ENCODE data around the gene BBS10.
A peak's percentile ranks its signal among the peaks of the same experiment; 100 is the strongest.

BBS10 gene

DNA sequence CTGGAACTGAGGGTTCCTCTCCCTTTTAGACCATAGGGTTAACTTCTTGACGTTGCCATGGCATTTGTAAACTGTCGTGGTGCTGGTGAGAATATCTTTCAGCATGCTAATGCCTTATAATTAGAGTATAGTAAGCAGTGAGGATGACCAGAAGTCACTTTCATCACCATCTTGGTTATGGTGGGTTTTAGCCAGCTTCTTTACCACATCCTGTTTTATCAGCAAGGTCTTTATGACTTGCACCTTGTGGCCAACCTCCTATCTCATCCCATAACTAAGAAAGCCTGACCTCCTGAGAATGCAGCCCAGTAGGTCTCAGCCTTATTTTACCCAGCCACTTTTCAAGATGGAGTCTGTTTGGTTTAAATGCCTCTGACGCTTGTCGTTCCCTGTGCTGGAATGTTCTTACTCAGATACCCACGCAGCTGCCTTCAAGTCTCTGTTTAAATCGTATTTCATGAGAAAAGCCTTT, 44.2 kb downstream of the BBS10 start:
- no peak overlapping the region for H3K4me3 ChIP-seq (ENCODE audit: control insufficient read depth, low read depth, low read length)
- TF ChIP-seq, protein P1, sequence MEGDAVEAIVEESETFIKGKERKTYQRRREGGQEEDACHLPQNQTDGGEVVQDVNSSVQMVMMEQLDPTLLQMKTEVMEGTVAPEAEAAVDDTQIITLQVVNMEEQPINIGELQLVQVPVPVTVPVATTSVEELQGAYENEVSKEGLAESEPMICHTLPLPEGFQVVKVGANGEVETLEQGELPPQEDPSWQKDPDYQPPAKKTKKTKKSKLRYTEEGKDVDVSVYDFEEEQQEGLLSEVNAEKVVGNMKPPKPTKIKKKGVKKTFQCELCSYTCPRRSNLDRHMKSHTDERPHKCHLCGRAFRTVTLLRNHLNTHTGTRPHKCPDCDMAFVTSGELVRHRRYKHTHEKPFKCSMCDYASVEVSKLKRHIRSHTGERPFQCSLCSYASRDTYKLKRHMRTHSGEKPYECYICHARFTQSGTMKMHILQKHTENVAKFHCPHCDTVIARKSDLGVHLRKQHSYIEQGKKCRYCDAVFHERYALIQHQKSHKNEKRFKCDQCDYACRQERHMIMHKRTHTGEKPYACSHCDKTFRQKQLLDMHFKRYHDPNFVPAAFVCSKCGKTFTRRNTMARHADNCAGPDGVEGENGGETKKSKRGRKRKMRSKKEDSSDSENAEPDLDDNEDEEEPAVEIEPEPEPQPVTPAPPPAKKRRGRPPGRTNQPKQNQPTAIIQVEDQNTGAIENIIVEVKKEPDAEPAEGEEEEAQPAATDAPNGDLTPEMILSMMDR (conservative IDR thresholded peaks at IDR 0.05; ENCODE audit: control insufficient read depth, insufficient read depth, low read depth, low read length): no peak
- DNase-seq (ENCODE audit: low read depth): no peak

DNA sequence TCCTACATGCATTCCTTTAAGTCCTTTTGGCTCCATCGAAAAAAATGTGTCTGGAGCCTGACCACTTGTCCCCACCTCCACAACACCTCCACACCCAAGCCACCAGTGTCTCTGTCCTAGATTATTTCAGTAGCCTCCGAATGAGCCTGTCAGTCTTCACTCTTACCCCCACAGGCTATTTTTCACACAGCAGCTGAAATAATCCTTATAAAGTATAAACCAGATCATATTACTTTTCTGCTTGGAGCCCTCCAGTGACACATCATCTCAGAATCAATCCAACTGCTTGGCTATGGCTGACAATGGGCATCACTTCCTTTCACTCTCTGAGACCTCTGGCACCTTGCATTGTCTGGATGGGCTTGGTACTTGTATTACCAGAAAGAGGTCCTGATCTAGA, 44.9 kb downstream of the BBS10 start:
- DNase-seq (ENCODE audit: low read depth): peak; percentile 20
- no peak overlapping the region for H3K4me3 ChIP-seq (ENCODE audit: control insufficient read depth, low read depth, low read length)
- TF ChIP-seq, protein P1 (conservative IDR thresholded peaks at IDR 0.05; ENCODE audit: control insufficient read depth, insufficient read depth, low read depth, low read length): no peak

DNA sequence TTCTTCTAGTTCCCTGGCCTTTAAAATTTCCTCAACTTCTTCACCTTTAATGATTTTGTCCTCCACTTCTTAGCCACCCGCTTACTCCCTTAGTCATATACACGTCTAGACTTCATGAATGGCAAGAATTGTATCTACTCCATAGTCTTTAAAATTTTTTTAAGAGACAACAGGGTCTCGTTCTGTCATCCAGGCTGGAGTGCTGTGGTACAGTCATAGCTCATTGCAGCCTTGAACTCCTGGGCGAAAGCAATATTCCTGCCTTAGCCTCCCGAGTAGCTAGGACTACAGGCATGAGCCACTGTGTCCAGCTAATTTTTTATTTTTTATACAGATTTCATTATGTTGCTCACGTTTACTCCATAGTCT, 47.9 kb downstream of the BBS10 start:
- TF ChIP-seq, protein P1 (conservative IDR thresholded peaks at IDR 0.05; ENCODE audit: control insufficient read depth, insufficient read depth, low read depth, low read length): no peak
- DNase-seq (ENCODE audit: low read depth): no peak
- no peak overlapping the region for H3K4me3 ChIP-seq (ENCODE audit: control insufficient read depth, low read depth, low read length)

DNA sequence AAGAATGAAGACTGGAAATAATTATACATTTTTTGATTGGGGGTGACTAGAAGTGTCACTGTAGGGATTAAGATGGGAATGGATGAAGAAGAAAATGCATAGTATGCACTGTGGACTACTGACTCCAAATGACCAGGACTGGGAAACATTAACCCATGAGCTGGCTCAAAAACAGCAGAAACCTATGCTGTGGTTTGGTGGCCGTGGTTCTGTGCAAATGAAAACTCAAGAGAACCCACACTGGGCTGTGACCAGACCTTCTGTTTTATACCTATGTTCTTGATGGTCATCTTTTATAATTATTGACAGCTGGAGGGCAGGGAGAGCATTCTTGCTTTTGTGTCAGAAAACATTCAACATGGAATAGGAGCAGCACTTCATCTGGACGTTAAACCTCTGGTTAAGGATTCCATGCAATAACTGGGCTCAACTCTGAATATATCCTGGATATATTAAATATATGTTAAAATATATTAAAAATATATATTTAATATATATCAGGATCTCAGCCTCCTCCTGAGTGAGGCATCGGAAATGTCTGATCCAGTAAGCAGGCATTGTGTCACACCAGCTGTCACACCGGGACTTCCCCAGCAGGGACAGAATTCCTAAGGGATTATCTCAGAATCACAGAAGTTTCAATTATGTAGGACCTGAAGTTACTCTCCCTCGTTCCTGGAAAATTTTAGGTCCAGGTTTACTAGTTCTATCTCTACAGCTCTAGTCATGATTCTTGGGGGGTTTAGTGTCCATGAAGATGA, 48.5 kb downstream of the BBS10 start:
- DNase-seq (ENCODE audit: low read depth): no peak
- TF ChIP-seq, protein P1 (conservative IDR thresholded peaks at IDR 0.05; ENCODE audit: control insufficient read depth, insufficient read depth, low read depth, low read length): no peak
- H3K4me3 ChIP-seq (ENCODE audit: control insufficient read depth, low read depth, low read length): no peak overlapping the region
